Fibroblast of lung (primary cell): ENCODE results near the gene GUCY2C. TPM values are rescaled to one million over a fixed set of nuclear protein-coding genes. Genes with fewer than 3 reads are reported as not detected.
"Not testable (repeated sequence)": the region's sequence is repeated elsewhere in the genome, so short reads cannot be mapped to it uniquely, and the experiment has no call there.

Experiments
- DNase-seq, 2 donors: peaks; one replicate each; pipeline versions ENCODE4 v3.0.0 to v3.0.0-alpha.2; 2010; ENCODE audit warnings: low read depth in 2 of 2
- H2AFZ ChIP-seq: 2 replicates; pipeline ENCODE4 v1.5.1; 2012; ENCODE audit warnings: low read length, control low read depth, inconsistent platforms
- H3K27ac ChIP-seq: 2 replicates; pipeline ENCODE4 v1.5.1; 2011; ENCODE audit warnings: low read length, control low read depth; ENCODE audit not compliant: insufficient read depth
- H3K27me3 ChIP-seq: 2 replicates; pipeline ENCODE4 v1.5.1; 2011; ENCODE audit warnings: mild to moderate bottlenecking, low read length; ENCODE audit not compliant: control insufficient read depth, insufficient read depth
- H3K36me3 ChIP-seq: 2 replicates; pipeline ENCODE4 v1.5.1; 2011; ENCODE audit warnings: low read length; ENCODE audit not compliant: control insufficient read depth, insufficient read depth
- H3K4me1 ChIP-seq: 2 replicates; pipeline ENCODE4 v1.5.1; 2011; ENCODE audit warnings: low read length; ENCODE audit not compliant: control insufficient read depth, insufficient read depth; ENCODE audit errors: extremely low read depth
- H3K4me2 ChIP-seq: 2 replicates; pipeline ENCODE4 v1.5.1; 2011; ENCODE audit warnings: low read length, control low read depth; ENCODE audit not compliant: insufficient read depth; ENCODE audit errors: extremely low read depth
- H3K4me3 ChIP-seq, 4 experiments: fragments of 200-600 bp in 1 of 4; sonication (generic) in 1 of 4; replicated peaks in 1 of 4; 2 replicates each; pipeline ENCODE4 v1.5.1; 2011 to 2016; ENCODE audit warnings: low read length in 4 of 4, low read depth in 3 of 4, mild to moderate bottlenecking in 3 of 4, control low read depth in 2 of 4, inconsistent platforms in 1 of 4, mixed read lengths in 1 of 4; ENCODE audit not compliant: insufficient read depth in 1 of 4; ENCODE audit errors: control extremely low read depth in 1 of 4
- H3K79me2 ChIP-seq: 2 replicates; pipeline ENCODE4 v1.5.1; 2012; ENCODE audit warnings: mild to moderate bottlenecking, low read length, inconsistent platforms; ENCODE audit not compliant: control insufficient read depth, insufficient read depth
- H3K9ac ChIP-seq: 2 replicates; pipeline ENCODE4 v1.5.1; 2011; ENCODE audit warnings: mild to moderate bottlenecking, low read length, control low read depth; ENCODE audit not compliant: insufficient read depth
- H3K9me3 ChIP-seq: 2 replicates; pipeline ENCODE4 v1.5.1; 2012; ENCODE audit warnings: low read depth, low read length; ENCODE audit not compliant: control insufficient read depth, insufficient read depth
- H4K20me1 ChIP-seq: 2 replicates; pipeline ENCODE4 v1.5.1; 2011; ENCODE audit warnings: low read length; ENCODE audit not compliant: control insufficient read depth, insufficient read depth; ENCODE audit errors: extremely low read depth
- CTCF ChIP-seq, 2 donors: IDR thresholded peaks in 1 of 2; conservative IDR thresholded peaks in 1 of 2; 1 replicate in 1 of 2; 2 replicates in 1 of 2; pipeline ENCODE4 v1.5.1; 2011 to 2012; ENCODE audit warnings: low read length in 2 of 2, control low read depth in 1 of 2, inconsistent platforms in 1 of 2, low read depth in 1 of 2, mild to moderate bottlenecking in 1 of 2
- EZH2 ChIP-seq: IDR thresholded peaks from 2 replicates; pipeline ENCODE4 v1.5.1; 2012; ENCODE audit warnings: low read length, control low read depth, mild to moderate bottlenecking; ENCODE audit errors: missing control alignments
- polyA plus RNA-seq, 2 donors: library from polyadenylated mRNA; depleted of rRNA in 1 of 2; stranded (reverse) in 1 of 2; unstranded in 1 of 2; fragments of >200 nt; gene quantifications; 2 replicates each; pipeline ENCODE4 v1.2.1, GENCODE V29; 2011 to 2012; ENCODE audit warnings: missing spikeins in 1 of 2
- total RNA-seq: library from RNA; depleted of rRNA; stranded (reverse); fragments of >200 nt; gene quantifications from 2 replicates; pipeline ENCODE4 v1.2.1, GENCODE V29; 2014

The GUCY2C gene
- total and polyA plus RNA-seq, 2 donors (not counting 1 experiment from before 2014, with no cell fraction given) = 0.02 TPM; not detected in 1

- no peak overlapping the region for H3K4me2 ChIP-seq
- no peak overlapping the region for H3K9ac ChIP-seq
- no peaks in the 10 kb centered on the region for H3K36me3 ChIP-seq
- TF ChIP-seq CTCF (conservative IDR thresholded peaks at IDR 0.05 in 1 of 2, IDR thresholded peaks at IDR 0.05 in 1 of 2; ENCODE audit: low read depth in 1 of 2, low read length in 2 of 2) = no peak
- no peak for TF ChIP-seq EZH2
- no peak for DNase-seq
- H3K4me3 ChIP-seq = no peak overlapping the region
- no peaks in the 10 kb centered on the region for H3K9me3 ChIP-seq
- H2AFZ ChIP-seq = no peak overlapping the region
- H3K27ac ChIP-seq = no peak overlapping the region
- no peaks in the 10 kb centered on the region for H4K20me1 ChIP-seq
- no peaks in the 10 kb centered on the region for H3K27me3 ChIP-seq
- no peaks in the 10 kb centered on the region for H3K79me2 ChIP-seq
- no peaks in the 10 kb centered on the region for H3K4me1 ChIP-seq
These were observed 44.8 kb upstream of the GUCY2C start for GRCh38 chr12:14741153-14741552.

- not testable (repeated sequence) for H3K9ac ChIP-seq, H4K20me1 ChIP-seq, H3K9me3 ChIP-seq, H3K4me1 ChIP-seq, H3K4me2 ChIP-seq, DNase-seq, H3K27me3 ChIP-seq, H3K27ac ChIP-seq, H3K4me3 ChIP-seq, H2AFZ ChIP-seq, H3K36me3 ChIP-seq, H3K79me2 ChIP-seq
These were observed 40.0 kb upstream of the GUCY2C start for GRCh38 chr12:14736441-14736840.

- H3K79me2 ChIP-seq = no peaks in the 10 kb centered on the region
- TF ChIP-seq EZH2 (no peak), CTCF (conservative IDR thresholded peaks at IDR 0.05 in 1 of 2, IDR thresholded peaks at IDR 0.05 in 1 of 2; ENCODE audit: low read depth in 1 of 2, low read length in 2 of 2) (no peak)
- H3K9me3 ChIP-seq = no peaks in the 10 kb centered on the region
- H3K4me3 ChIP-seq = no peak overlapping the region
- no peaks in the 10 kb centered on the region for H4K20me1 ChIP-seq
- H3K27me3 ChIP-seq = no peaks in the 10 kb centered on the region
- H3K4me1 ChIP-seq = no peaks in the 10 kb centered on the region
- H3K9ac ChIP-seq = no peak overlapping the region
- no peak overlapping the region for H3K27ac ChIP-seq
- DNase-seq = no peak
- H3K4me2 ChIP-seq = no peak overlapping the region
- no peaks in the 10 kb centered on the region for H3K36me3 ChIP-seq
- no peak overlapping the region for H2AFZ ChIP-seq
These were observed 35.4 kb upstream of the GUCY2C start for GRCh38 chr12:14731821-14732220.
